Osteoblast (primary cell): ENCODE results near the gene HGFAC. TPM values are rescaled to one million over a fixed set of nuclear protein-coding genes. Genes with fewer than 3 reads are reported as not detected.

Experiments
- DNase-seq: peaks from one replicate; pipeline ENCODE4 v3.0.0; 2011; ENCODE audit warnings: low spot score, mixed read lengths; ENCODE audit not compliant: insufficient read length; ENCODE audit errors: missing footprints
- H2AFZ ChIP-seq: 2 replicates; pipeline ENCODE4 v1.6.0; 2011; ENCODE audit warnings: mild to moderate bottlenecking, low read length
- H3K27ac ChIP-seq: 2 replicates; pipeline ENCODE4 v1.5.1; 2011; ENCODE audit warnings: mild to moderate bottlenecking, low read depth, low read length, moderate library complexity
- H3K27me3 ChIP-seq: 2 replicates; pipeline ENCODE4 v1.6.0; 2012; ENCODE audit warnings: mild to moderate bottlenecking, control low read depth, inconsistent platforms, low read length, moderate library complexity; ENCODE audit not compliant: insufficient read depth
- H3K36me3 ChIP-seq: 2 replicates; pipeline ENCODE4 v1.5.1; 2011; ENCODE audit warnings: mild to moderate bottlenecking, low read length, control low read depth, moderate library complexity; ENCODE audit not compliant: insufficient read depth
- H3K4me1 ChIP-seq: 2 replicates; pipeline ENCODE4 v1.5.1; 2011; ENCODE audit warnings: mild to moderate bottlenecking, low read length, control low read depth, moderate library complexity; ENCODE audit not compliant: insufficient read depth
- H3K4me2 ChIP-seq: 2 replicates; pipeline ENCODE4 v1.6.0; 2011; ENCODE audit warnings: mild to moderate bottlenecking, low read length; ENCODE audit not compliant: insufficient read depth
- H3K4me3 ChIP-seq: fragments of 200-600 bp; sonication (generic); 3 replicates; pipeline ENCODE4 v1.5.1; 2012; ENCODE audit warnings: mild to moderate bottlenecking, low read length, inconsistent platforms; ENCODE audit not compliant: insufficient read depth
- H3K79me2 ChIP-seq: 2 replicates; pipeline ENCODE4 v1.6.0; 2012; ENCODE audit warnings: mild to moderate bottlenecking, low read length, control low read depth, inconsistent platforms; ENCODE audit not compliant: insufficient read depth
- H3K9me3 ChIP-seq: 2 replicates; pipeline ENCODE4 v1.5.1; 2011; ENCODE audit warnings: low read depth, low read length, control low read depth
- H4K20me1 ChIP-seq: 2 replicates; pipeline ENCODE4 v1.6.0; 2012; ENCODE audit warnings: mild to moderate bottlenecking, low read length, control low read depth; ENCODE audit not compliant: insufficient read depth
- CTCF ChIP-seq: IDR thresholded peaks from 2 replicates; pipeline ENCODE4 v1.5.1; 2011; ENCODE audit warnings: mild to moderate bottlenecking, low read depth, low read length, moderate library complexity; ENCODE audit errors: extremely low read depth
- total RNA-seq: library from RNA; depleted of rRNA; stranded (reverse); fragments of >200 nt; gene quantifications from 2 replicates; pipeline ENCODE4 v1.2.3, GENCODE V29; 2012

The HGFAC gene
- total RNA-seq, 1 donor: not detected

- H3K79me2 ChIP-seq: no peaks in the 10 kb centered on the region
- DNase-seq: peak; percentile 69
- TF ChIP-seq CTCF: no peak
- no peaks in the 10 kb centered on the region for H3K36me3 ChIP-seq
- no peak overlapping the region for H2AFZ ChIP-seq
- no peak overlapping the region for H3K4me3 ChIP-seq
- no peaks in the 10 kb centered on the region for H3K27me3 ChIP-seq
- no peak overlapping the region for H3K4me2 ChIP-seq
- no peak overlapping the region for H3K27ac ChIP-seq
- H3K4me1 ChIP-seq: peaks cover 9% of the 10 kb centered on the region
- no peaks in the 10 kb centered on the region for H4K20me1 ChIP-seq
- peaks cover 2% of the 10 kb centered on the region for H3K9me3 ChIP-seq
Observed at GRCh38 chr4:3449574-3450534, 8.1 kb downstream of the HGFAC start.

- Histone ChIP-seq H2AFZ (no peak overlapping the region), H3K36me3 (no peaks in the 10 kb centered on the region), H3K79me2 (no peaks in the 10 kb centered on the region), H3K9me3 (peaks cover 2% of the 10 kb centered on the region), H3K27ac (no peak overlapping the region), H4K20me1 (no peaks in the 10 kb centered on the region), H3K4me2 (no peak overlapping the region), H3K27me3 (no peaks in the 10 kb centered on the region), H3K4me3 (no peak overlapping the region), H3K4me1 (peaks cover 9% of the 10 kb centered on the region)
- no peak for TF ChIP-seq CTCF
- DNase-seq: peak; percentile 58
Observed at GRCh38 chr4:3450643-3451042, 8.9 kb downstream of the HGFAC start.

- peak overlapping the region; percentile 43 for H3K4me2 ChIP-seq
Observed at GRCh38 chr4:3451956-3452355, 10.2 kb downstream of the HGFAC start.

More at GRCh38 chr4:3451956-3452355, 10.2 kb downstream of the HGFAC start:
- no peak overlapping the region for H3K4me3 ChIP-seq
- peak; percentile 96 for DNase-seq
- peaks cover 2% of the 10 kb centered on the region for H3K9me3 ChIP-seq
- no peak overlapping the region for H3K27ac ChIP-seq
- H3K27me3 ChIP-seq: no peaks in the 10 kb centered on the region
- peaks cover 9% of the 10 kb centered on the region for H3K4me1 ChIP-seq
- TF ChIP-seq CTCF: no peak
- H3K36me3 ChIP-seq: no peaks in the 10 kb centered on the region
- H3K79me2 ChIP-seq: no peaks in the 10 kb centered on the region
- peak overlapping the region; percentile 13 for H2AFZ ChIP-seq
- H4K20me1 ChIP-seq: no peaks in the 10 kb centered on the region
